Nephron progenitor cell (in vitro differentiated cells): ENCODE data around the gene PATJ.

ENCODE experiments used
- DNase-seq: peaks from one replicate; pipeline ENCODE4 v3.0.0; 2021
- H3K27ac Mint-ChIP-seq: 2 replicates; pipeline ENCODE4 v1.8.0; 2021; ENCODE audit warnings: mild to moderate bottlenecking, moderate library complexity, mixed read lengths
- H3K27me3 Mint-ChIP-seq: 2 replicates; pipeline ENCODE4 v1.8.0; 2021; ENCODE audit warnings: mild to moderate bottlenecking, low read depth, mixed read lengths; ENCODE audit not compliant: poor library complexity
- H3K36me3 Mint-ChIP-seq: 2 replicates; pipeline ENCODE4 v1.8.0; 2021; ENCODE audit warnings: low read depth, mixed read lengths
- H3K4me1 Mint-ChIP-seq: 2 replicates; pipeline ENCODE4 v1.8.0; 2021; ENCODE audit warnings: mixed read lengths
- H3K4me3 Mint-ChIP-seq: 2 replicates; pipeline ENCODE4 v1.8.0; 2021; ENCODE audit warnings: mild to moderate bottlenecking, moderate library complexity, mixed read lengths
- H3K9me3 Mint-ChIP-seq: 2 replicates; pipeline ENCODE4 v1.8.0; 2021; ENCODE audit warnings: mild to moderate bottlenecking, moderate library complexity, mixed read lengths
- TF ChIP-seq, protein P1 (sequence below): fragments of 200-600 bp; sonication (generic); IDR thresholded peaks from 2 replicates; pipeline ENCODE4 v1.5.0; 2021; ENCODE audit warnings: antibody characterized with exemption

The PATJ gene

GRCh38 chr1:62109124-62109523 is 366.8 kb downstream of the PATJ start:
- Mint-ChIP-seq H3K27ac (no peak overlapping the region), H3K27me3 (peaks cover 6% of the 10 kb centered on the region), H3K9me3 (no peaks in the 10 kb centered on the region), H3K4me1 (peaks cover 32% of the 10 kb centered on the region), H3K4me3 (no peak overlapping the region), H3K36me3 (no peaks in the 10 kb centered on the region)
- TF ChIP-seq, protein P1, sequence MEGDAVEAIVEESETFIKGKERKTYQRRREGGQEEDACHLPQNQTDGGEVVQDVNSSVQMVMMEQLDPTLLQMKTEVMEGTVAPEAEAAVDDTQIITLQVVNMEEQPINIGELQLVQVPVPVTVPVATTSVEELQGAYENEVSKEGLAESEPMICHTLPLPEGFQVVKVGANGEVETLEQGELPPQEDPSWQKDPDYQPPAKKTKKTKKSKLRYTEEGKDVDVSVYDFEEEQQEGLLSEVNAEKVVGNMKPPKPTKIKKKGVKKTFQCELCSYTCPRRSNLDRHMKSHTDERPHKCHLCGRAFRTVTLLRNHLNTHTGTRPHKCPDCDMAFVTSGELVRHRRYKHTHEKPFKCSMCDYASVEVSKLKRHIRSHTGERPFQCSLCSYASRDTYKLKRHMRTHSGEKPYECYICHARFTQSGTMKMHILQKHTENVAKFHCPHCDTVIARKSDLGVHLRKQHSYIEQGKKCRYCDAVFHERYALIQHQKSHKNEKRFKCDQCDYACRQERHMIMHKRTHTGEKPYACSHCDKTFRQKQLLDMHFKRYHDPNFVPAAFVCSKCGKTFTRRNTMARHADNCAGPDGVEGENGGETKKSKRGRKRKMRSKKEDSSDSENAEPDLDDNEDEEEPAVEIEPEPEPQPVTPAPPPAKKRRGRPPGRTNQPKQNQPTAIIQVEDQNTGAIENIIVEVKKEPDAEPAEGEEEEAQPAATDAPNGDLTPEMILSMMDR: no peak
- DNase-seq: no peak

DNA sequence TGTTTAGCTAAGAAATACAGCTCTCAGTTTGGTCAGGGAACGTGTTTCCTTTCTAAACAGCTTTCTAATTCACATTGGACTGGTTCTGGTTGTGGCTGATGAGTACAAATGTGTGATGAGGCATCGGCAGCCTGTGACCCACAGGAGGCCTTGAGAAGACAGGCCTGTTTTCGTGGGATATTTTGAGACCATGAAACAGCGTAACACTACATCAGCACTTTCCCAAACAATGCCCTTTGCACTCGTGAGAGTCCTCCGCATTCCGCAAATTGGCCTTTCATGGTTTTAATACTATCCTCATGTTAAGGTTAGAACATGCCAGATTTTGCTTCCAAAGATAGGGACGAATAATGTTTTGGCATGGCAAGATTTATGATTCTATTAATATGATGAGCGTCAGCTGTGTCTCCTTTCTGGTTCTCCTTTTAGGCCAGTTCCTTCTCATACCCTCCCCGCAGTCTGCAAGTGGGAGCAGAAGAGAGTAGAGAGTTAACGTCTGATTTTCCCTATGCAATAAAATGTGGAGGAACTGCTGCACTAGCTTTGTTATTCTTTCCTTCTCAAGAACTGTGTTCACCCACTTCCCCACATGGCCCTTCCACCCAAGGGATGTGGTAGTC is 368.0 kb downstream of the PATJ start:
- Mint-ChIP-seq H3K4me1 (peaks cover 20% of the 10 kb centered on the region), H3K27me3 (no peaks in the 10 kb centered on the region), H3K36me3 (no peaks in the 10 kb centered on the region), H3K9me3 (no peaks in the 10 kb centered on the region), H3K4me3 (no peak overlapping the region), H3K27ac (no peak overlapping the region)
- TF ChIP-seq, protein P1: no peak
- DNase-seq: no peak

GRCh38 chr1:62111084-62111483 is 368.8 kb downstream of the PATJ start:
- no peaks in the 10 kb centered on the region for H3K27me3 Mint-ChIP-seq
- no peaks in the 10 kb centered on the region for H3K36me3 Mint-ChIP-seq
- no peak overlapping the region for H3K4me3 Mint-ChIP-seq
- no peak for DNase-seq
- H3K9me3 Mint-ChIP-seq: no peaks in the 10 kb centered on the region
- peaks cover 15% of the 10 kb centered on the region for H3K4me1 Mint-ChIP-seq
- no peak overlapping the region for H3K27ac Mint-ChIP-seq
- TF ChIP-seq, protein P1: no peak

- no peaks in the 10 kb centered on the region for H3K36me3 Mint-ChIP-seq
- no peaks in the 10 kb centered on the region for H3K9me3 Mint-ChIP-seq
- H3K27me3 Mint-ChIP-seq: no peaks in the 10 kb centered on the region
- peaks cover 15% of the 10 kb centered on the region for H3K4me1 Mint-ChIP-seq
- DNase-seq: no peak
- TF ChIP-seq, protein P1: no peak
- H3K4me3 Mint-ChIP-seq: no peak overlapping the region
- H3K27ac Mint-ChIP-seq: no peak overlapping the region
Observed at GRCh38 chr1:62113507-62113906, 371.2 kb downstream of the PATJ start.

- H3K4me1 Mint-ChIP-seq: no peaks in the 10 kb centered on the region
- H3K4me3 Mint-ChIP-seq: no peak overlapping the region
- peak overlapping the region; percentile 64 for H3K27ac Mint-ChIP-seq
- H3K27me3 Mint-ChIP-seq: no peaks in the 10 kb centered on the region
- no peak for DNase-seq
- H3K36me3 Mint-ChIP-seq: no peaks in the 10 kb centered on the region
- H3K9me3 Mint-ChIP-seq: no peaks in the 10 kb centered on the region
- TF ChIP-seq, protein P1: no peak
Observed at GRCh38 chr1:62117018-62117750, 374.9 kb downstream of the PATJ start.
